ENCODE data around the gene DGKI. TPM values are rescaled to one million over a fixed set of nuclear protein-coding genes. Genes with fewer than 3 reads are reported as not detected.

The DGKI gene
- total RNA-seq, 1 experiment from 2014 or later: 3.1 TPM

- in situ Hi-C loops (cut with HindIII; ENCODE audit: low pct_unique_long_range_greater_than_20kb, low sequenced_read_pairs): no loop called here
Measured at GRCh38 chr7:137578541-137578940, 268.2 kb downstream of the DGKI start.

GRCh38 chr7:137577184-137577583 is 269.6 kb downstream of the DGKI start:
- in situ Hi-C loops (cut with HindIII; ENCODE audit: low pct_unique_long_range_greater_than_20kb, low sequenced_read_pairs): no loop called here
- no peak for DNase-seq (ENCODE audit: low read depth, low spot score)

More at GRCh38 chr7:137578541-137578940, 268.2 kb downstream of the DGKI start:
- DNase-seq (ENCODE audit: low read depth, low spot score): no peak

- no peak for DNase-seq (ENCODE audit: low read depth, low spot score)
- in situ Hi-C loops (cut with HindIII; ENCODE audit: low pct_unique_long_range_greater_than_20kb, low sequenced_read_pairs): no loop called here
Measured at GRCh38 chr7:137576481-137576880, 270.3 kb downstream of the DGKI start.

GRCh38 chr7:137574812-137575211 is 272.0 kb downstream of the DGKI start:
- DNase-seq (ENCODE audit: low read depth, low spot score): no peak
- in situ Hi-C loops (cut with HindIII; ENCODE audit: low pct_unique_long_range_greater_than_20kb, low sequenced_read_pairs): no loop called here

GRCh38 chr7:137572056-137572784 is 274.6 kb downstream of the DGKI start:
- peak; percentile 77 for DNase-seq (ENCODE audit: low read depth, low spot score)
- in situ Hi-C loops (cut with HindIII; ENCODE audit: low pct_unique_long_range_greater_than_20kb, low sequenced_read_pairs): no loop called here

- in situ Hi-C loops (cut with HindIII; ENCODE audit: low pct_unique_long_range_greater_than_20kb, low sequenced_read_pairs): no loop called here
- no peak for DNase-seq (ENCODE audit: low read depth, low spot score)
Measured at GRCh38 chr7:137564677-137565076, 282.1 kb downstream of the DGKI start.

- no peak for DNase-seq (ENCODE audit: low read depth, low spot score)
- in situ Hi-C loops (cut with HindIII; ENCODE audit: low pct_unique_long_range_greater_than_20kb, low sequenced_read_pairs): no loop called here
Measured at GRCh38 chr7:137563981-137564380, 282.8 kb downstream of the DGKI start.

- in situ Hi-C loops (cut with HindIII; ENCODE audit: low pct_unique_long_range_greater_than_20kb, low sequenced_read_pairs): no loop called here
- no peak for DNase-seq (ENCODE audit: low read depth, low spot score)
Measured at GRCh38 chr7:137547485-137547884, 299.3 kb downstream of the DGKI start.

GRCh38 chr7:137546671-137547070 is 300.1 kb downstream of the DGKI start:
- in situ Hi-C loops (cut with HindIII; ENCODE audit: low pct_unique_long_range_greater_than_20kb, low sequenced_read_pairs): no loop called here
- no peak for DNase-seq (ENCODE audit: low read depth, low spot score)

GRCh38 chr7:137546009-137546408 is 300.8 kb downstream of the DGKI start:
- in situ Hi-C loops (cut with HindIII; ENCODE audit: low pct_unique_long_range_greater_than_20kb, low sequenced_read_pairs): no loop called here
- no peak for DNase-seq (ENCODE audit: low read depth, low spot score)

- DNase-seq (ENCODE audit: low read depth, low spot score): no peak
- in situ Hi-C loops (cut with HindIII; ENCODE audit: low pct_unique_long_range_greater_than_20kb, low sequenced_read_pairs): no loop called here
Measured at GRCh38 chr7:137545059-137545716, 301.6 kb downstream of the DGKI start.

- no peak for DNase-seq (ENCODE audit: low read depth, low spot score)
- in situ Hi-C loops (cut with HindIII; ENCODE audit: low pct_unique_long_range_greater_than_20kb, low sequenced_read_pairs): no loop called here
Measured at GRCh38 chr7:137544453-137545058, 302.2 kb downstream of the DGKI start.

GRCh38 chr7:137539111-137539715 is 307.6 kb downstream of the DGKI start:
- in situ Hi-C loops (cut with HindIII; ENCODE audit: low pct_unique_long_range_greater_than_20kb, low sequenced_read_pairs): no loop called here
- DNase-seq (ENCODE audit: low read depth, low spot score): no peak

- no peak for DNase-seq (ENCODE audit: low read depth, low spot score)
- in situ Hi-C loops (cut with HindIII; ENCODE audit: low pct_unique_long_range_greater_than_20kb, low sequenced_read_pairs): no loop called here
Measured at GRCh38 chr7:137538361-137538762, 308.4 kb downstream of the DGKI start.

- in situ Hi-C loops (cut with HindIII; ENCODE audit: low pct_unique_long_range_greater_than_20kb, low sequenced_read_pairs): no loop called here
- DNase-seq (ENCODE audit: low read depth, low spot score): no peak
Measured at GRCh38 chr7:137535579-137535978, 311.2 kb downstream of the DGKI start.

- no peak for DNase-seq (ENCODE audit: low read depth, low spot score)
- in situ Hi-C loops (cut with HindIII; ENCODE audit: low pct_unique_long_range_greater_than_20kb, low sequenced_read_pairs): no loop called here
Measured at GRCh38 chr7:137531671-137532070, 315.1 kb downstream of the DGKI start.

- in situ Hi-C loops (cut with HindIII; ENCODE audit: low pct_unique_long_range_greater_than_20kb, low sequenced_read_pairs): no loop called here
- DNase-seq (ENCODE audit: low read depth, low spot score): no peak
Measured at GRCh38 chr7:137527634-137528033, 319.1 kb downstream of the DGKI start.

- in situ Hi-C loops (cut with HindIII; ENCODE audit: low pct_unique_long_range_greater_than_20kb, low sequenced_read_pairs): no loop called here
- no peak for DNase-seq (ENCODE audit: low read depth, low spot score)
Measured at GRCh38 chr7:137523171-137523570, 323.6 kb downstream of the DGKI start.

Data from SK-MEL-5 (cell line).